ENCODE data around the gene ACAT2. TPM values are rescaled to one million over a fixed set of nuclear protein-coding genes. Genes with fewer than 3 reads are reported as not detected.
A peak's percentile ranks its signal among the peaks of the same experiment; 100 is the strongest.
"Not testable (repeated sequence)": the region's sequence is repeated elsewhere in the genome, so short reads cannot be mapped to it uniquely, and the experiment has no call there.

ACAT2 gene
- total RNA-seq, 2 experiments from 2014 or later = 21.4 to 25.8 TPM

DNA sequence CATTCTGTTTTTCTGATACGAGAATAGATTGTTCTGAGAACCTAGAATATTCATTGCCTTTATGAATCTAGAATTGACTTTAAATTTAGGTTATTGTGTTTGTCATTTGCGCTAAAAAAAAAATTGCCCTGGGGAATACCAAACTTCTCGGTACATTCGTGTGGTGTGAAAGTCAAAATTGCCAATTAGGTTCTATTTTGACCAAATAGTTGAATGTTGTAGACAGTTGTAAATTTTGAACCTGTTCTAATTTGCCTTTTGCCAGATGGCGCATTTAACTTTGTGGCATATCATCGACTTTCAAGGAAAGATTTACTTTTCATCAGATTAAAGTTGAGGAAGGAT lies 31.5 kb upstream of the ACAT2 start:
- ChIA-PET CTCF (interaction anchor here (2.2 kb wide), 1 partner anchor 10 kb away, joined by 7 read pairs; no protein-coding TSS in a partner anchor), POLR2A (interaction anchor here (6.7 to 8.3 kb wide), 3 partner anchors 30 to 59 kb away, joined by 148 to 195 read pairs (median 176); partner anchors contain the start of genes ACAT2, MRPL18, SOD2 and TCP1)
- TF ChIP-seq, protein P1, sequence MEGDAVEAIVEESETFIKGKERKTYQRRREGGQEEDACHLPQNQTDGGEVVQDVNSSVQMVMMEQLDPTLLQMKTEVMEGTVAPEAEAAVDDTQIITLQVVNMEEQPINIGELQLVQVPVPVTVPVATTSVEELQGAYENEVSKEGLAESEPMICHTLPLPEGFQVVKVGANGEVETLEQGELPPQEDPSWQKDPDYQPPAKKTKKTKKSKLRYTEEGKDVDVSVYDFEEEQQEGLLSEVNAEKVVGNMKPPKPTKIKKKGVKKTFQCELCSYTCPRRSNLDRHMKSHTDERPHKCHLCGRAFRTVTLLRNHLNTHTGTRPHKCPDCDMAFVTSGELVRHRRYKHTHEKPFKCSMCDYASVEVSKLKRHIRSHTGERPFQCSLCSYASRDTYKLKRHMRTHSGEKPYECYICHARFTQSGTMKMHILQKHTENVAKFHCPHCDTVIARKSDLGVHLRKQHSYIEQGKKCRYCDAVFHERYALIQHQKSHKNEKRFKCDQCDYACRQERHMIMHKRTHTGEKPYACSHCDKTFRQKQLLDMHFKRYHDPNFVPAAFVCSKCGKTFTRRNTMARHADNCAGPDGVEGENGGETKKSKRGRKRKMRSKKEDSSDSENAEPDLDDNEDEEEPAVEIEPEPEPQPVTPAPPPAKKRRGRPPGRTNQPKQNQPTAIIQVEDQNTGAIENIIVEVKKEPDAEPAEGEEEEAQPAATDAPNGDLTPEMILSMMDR (IDR thresholded peaks at IDR 0.05) = no peak
- no peaks in the 10 kb centered on the region for H3K9me3 ChIP-seq (ENCODE audit: control insufficient read depth in 1 of 2, insufficient read depth in 1 of 2, low read length in 2 of 2)
- H3K4me3 Mint-ChIP-seq = peak overlapping the region; percentile 67
- peaks cover 56% of the 10 kb centered on the region for H3K36me3 Mint-ChIP-seq (ENCODE audit: low read depth)
- ATAC-seq (ENCODE audit: poor library complexity) (no peak), DNase-seq (no peak)
- H3K9me3 Mint-ChIP-seq = no peaks in the 10 kb centered on the region
- no peaks in the 10 kb centered on the region for H3K27me3 ChIP-seq (ENCODE audit: control insufficient read depth in 1 of 2, insufficient read depth in 2 of 2, low read length in 2 of 2)
- intact Hi-C loops (cut with DNase I, micrococcal nuclease) = no loop called here
- no peak overlapping the region for H3K4me3 ChIP-seq (ENCODE audit: low read length)
- peaks cover 16% of the 10 kb centered on the region for H3K36me3 ChIP-seq (ENCODE audit: insufficient read depth, low read length)
- no peak overlapping the region for H3K27ac ChIP-seq (ENCODE audit: low read depth in 1 of 2, low read length in 2 of 2)
- peak overlapping the region; percentile 57 for H3K27ac Mint-ChIP-seq
- peaks cover 9% of the 10 kb centered on the region for H3K27me3 Mint-ChIP-seq
- peaks cover 85% of the 10 kb centered on the region for H3K4me1 Mint-ChIP-seq (ENCODE audit: low read depth)
- peaks cover 46% of the 10 kb centered on the region for H3K4me1 ChIP-seq (ENCODE audit: insufficient read depth, low read length)

DNA sequence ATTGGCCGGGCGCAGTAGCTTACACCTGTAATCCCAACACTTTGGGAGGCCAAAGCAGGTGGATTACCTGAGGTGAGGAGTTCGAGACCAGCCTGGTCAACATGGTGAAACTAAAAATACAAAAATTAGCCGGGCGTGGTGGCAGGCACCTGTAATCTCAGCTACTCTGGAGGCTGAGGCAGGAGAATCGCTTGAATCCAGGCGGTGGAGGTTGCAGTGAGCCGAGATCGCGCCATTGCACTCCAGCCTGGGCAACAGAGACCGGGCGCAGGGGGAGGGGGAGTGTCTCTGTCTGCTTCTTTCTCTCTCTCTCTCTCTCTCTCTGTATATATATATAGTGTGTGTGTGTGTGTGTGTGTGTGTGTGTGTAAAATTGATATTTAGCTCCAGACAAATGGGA lies 29.3 kb upstream of the ACAT2 start:
- Mint-ChIP-seq H3K27ac (peak overlapping the region; percentile 16), H3K4me1 (ENCODE audit: low read depth) (peaks cover 89% of the 10 kb centered on the region), H3K4me3 (peak overlapping the region; percentile 38), H3K36me3 (ENCODE audit: low read depth) (peaks cover 52% of the 10 kb centered on the region)
- H3K9me3 ChIP-seq (ENCODE audit: control insufficient read depth in 1 of 2, insufficient read depth in 1 of 2, low read length in 2 of 2); DNase-seq; H3K9me3 Mint-ChIP-seq; H3K4me3 ChIP-seq (ENCODE audit: low read length); H3K27ac ChIP-seq (ENCODE audit: low read depth in 1 of 2, low read length in 2 of 2); intact Hi-C loops (cut with DNase I, micrococcal nuclease); H3K27me3 ChIP-seq (ENCODE audit: control insufficient read depth in 1 of 2, insufficient read depth in 2 of 2, low read length in 2 of 2); ATAC-seq (ENCODE audit: poor library complexity); H3K27me3 Mint-ChIP-seq: not testable (repeated sequence)
- Histone ChIP-seq H3K4me1 (ENCODE audit: insufficient read depth, low read length) (peaks cover 43% of the 10 kb centered on the region), H3K36me3 (ENCODE audit: insufficient read depth, low read length) (peaks cover 28% of the 10 kb centered on the region)
- POLR2A ChIA-PET = interaction anchor here (1.0 to 8.1 kb wide), 4 partner anchors 29 to 237 kb away, joined by 3 to 195 read pairs (median 10); partner anchors contain the start of genes ACAT2, IGF2R and SOD2
- CTCF ChIA-PET = interaction anchor here (0.6 kb wide), 1 partner anchor 24 kb away, joined by 3 read pairs; no protein-coding TSS in a partner anchor

DNA sequence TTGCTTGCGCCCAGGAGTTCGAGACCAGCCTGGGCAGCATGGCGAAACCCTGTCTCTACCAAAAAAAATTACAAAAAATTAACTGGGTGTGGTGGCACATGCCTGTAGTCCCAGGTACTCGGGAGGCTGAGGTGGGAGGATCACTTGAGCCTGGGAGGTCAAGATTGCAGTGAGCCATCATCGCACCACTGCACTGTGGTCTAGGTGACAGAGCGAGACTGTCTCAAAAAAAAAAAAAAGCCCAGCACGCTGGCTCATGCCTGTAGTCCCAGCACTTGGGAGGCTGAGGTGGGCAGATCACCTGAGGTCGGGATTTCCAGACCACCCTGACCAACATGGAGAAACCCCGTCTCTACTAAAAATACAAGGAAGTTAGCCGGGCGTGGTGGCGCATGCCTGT lies 28.4 kb upstream of the ACAT2 start:
- CTCF ChIA-PET; intact Hi-C loops (cut with DNase I, micrococcal nuclease); H3K27me3 ChIP-seq (ENCODE audit: control insufficient read depth in 1 of 2, insufficient read depth in 2 of 2, low read length in 2 of 2); DNase-seq; H3K9me3 Mint-ChIP-seq; ATAC-seq (ENCODE audit: poor library complexity); H3K9me3 ChIP-seq (ENCODE audit: control insufficient read depth in 1 of 2, insufficient read depth in 1 of 2, low read length in 2 of 2); H3K27me3 Mint-ChIP-seq; H3K27ac ChIP-seq (ENCODE audit: low read depth in 1 of 2, low read length in 2 of 2); H3K4me3 ChIP-seq (ENCODE audit: low read length); H3K4me3 Mint-ChIP-seq: not testable (repeated sequence)
- H3K36me3 Mint-ChIP-seq (ENCODE audit: low read depth) = peaks cover 54% of the 10 kb centered on the region
- peaks cover 37% of the 10 kb centered on the region for H3K36me3 ChIP-seq (ENCODE audit: insufficient read depth, low read length)
- H3K4me1 Mint-ChIP-seq (ENCODE audit: low read depth) = peaks cover 92% of the 10 kb centered on the region
- peaks cover 43% of the 10 kb centered on the region for H3K4me1 ChIP-seq (ENCODE audit: insufficient read depth, low read length)
- H3K27ac Mint-ChIP-seq = peak overlapping the region; percentile 16
- POLR2A ChIA-PET = interaction anchor here (2.0 to 8.1 kb wide), 2 partner anchors 28 to 37 kb away, joined by 17 to 195 read pairs; partner anchors contain the start of genes ACAT2 and SOD2

DNA sequence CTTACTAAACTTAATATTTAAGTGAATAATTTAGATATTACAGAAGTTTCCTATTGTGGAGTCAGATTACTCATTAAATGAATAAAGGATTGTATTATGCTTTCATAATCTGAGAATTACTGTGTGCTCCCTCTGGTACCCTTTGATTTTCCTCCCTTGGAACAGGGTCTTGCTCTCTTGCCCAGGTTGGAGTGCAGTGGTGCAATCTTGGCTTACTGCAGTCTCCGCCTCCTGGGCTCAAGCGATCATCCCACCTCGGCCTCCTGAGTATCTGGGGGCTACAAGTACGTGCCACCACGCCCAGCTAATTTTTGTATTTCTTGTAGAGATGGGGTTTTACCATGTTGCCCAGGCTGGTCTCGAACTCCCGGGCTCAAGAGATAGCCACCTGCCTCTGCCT lies 24.9 kb upstream of the ACAT2 start:
- no peaks in the 10 kb centered on the region for H3K27me3 Mint-ChIP-seq
- Histone ChIP-seq H3K27me3 (ENCODE audit: control insufficient read depth in 1 of 2, insufficient read depth in 2 of 2, low read length in 2 of 2) (no peaks in the 10 kb centered on the region), H3K36me3 (ENCODE audit: insufficient read depth, low read length) (peaks cover 58% of the 10 kb centered on the region), H3K9me3 (ENCODE audit: control insufficient read depth in 1 of 2, insufficient read depth in 1 of 2, low read length in 2 of 2) (no peaks in the 10 kb centered on the region), H3K4me3 (ENCODE audit: low read length) (no peak overlapping the region), H3K4me1 (ENCODE audit: insufficient read depth, low read length) (peaks cover 31% of the 10 kb centered on the region), H3K27ac (ENCODE audit: low read depth in 1 of 2, low read length in 2 of 2) (no peak overlapping the region)
- CTCF ChIA-PET = no interaction called here
- no peak for ATAC-seq (ENCODE audit: poor library complexity)
- no peak for DNase-seq
- H3K9me3 Mint-ChIP-seq = no peaks in the 10 kb centered on the region
- peaks cover 78% of the 10 kb centered on the region for H3K4me1 Mint-ChIP-seq (ENCODE audit: low read depth)
- no peak overlapping the region for H3K27ac Mint-ChIP-seq
- POLR2A ChIA-PET = interaction anchor here (0.9 to 3.3 kb wide), 4 partner anchors 7 to 25 kb away, joined by 3 to 20 read pairs (median 4); partner anchors contain the start of genes ACAT2 and WTAP
- intact Hi-C loops (cut with DNase I, micrococcal nuclease) = loop anchor here in 1 of 2 experiments (2.0 kb wide), 1 partner anchor 20 kb away; no protein-coding TSS in a partner anchor
- peaks cover 56% of the 10 kb centered on the region for H3K36me3 Mint-ChIP-seq (ENCODE audit: low read depth)
- TF ChIP-seq, protein P1 (IDR thresholded peaks at IDR 0.05) = no peak
- no peak overlapping the region for H3K4me3 Mint-ChIP-seq

All from CD4-positive, alpha-beta T cell (primary cell).